ENCODE data around the gene PCA3. TPM values are rescaled to one million over a fixed set of nuclear protein-coding genes. Genes with fewer than 3 reads are reported as not detected.

The PCA3 gene
- total RNA-seq, 2 donors from 2014 or later = not detected

DNA sequence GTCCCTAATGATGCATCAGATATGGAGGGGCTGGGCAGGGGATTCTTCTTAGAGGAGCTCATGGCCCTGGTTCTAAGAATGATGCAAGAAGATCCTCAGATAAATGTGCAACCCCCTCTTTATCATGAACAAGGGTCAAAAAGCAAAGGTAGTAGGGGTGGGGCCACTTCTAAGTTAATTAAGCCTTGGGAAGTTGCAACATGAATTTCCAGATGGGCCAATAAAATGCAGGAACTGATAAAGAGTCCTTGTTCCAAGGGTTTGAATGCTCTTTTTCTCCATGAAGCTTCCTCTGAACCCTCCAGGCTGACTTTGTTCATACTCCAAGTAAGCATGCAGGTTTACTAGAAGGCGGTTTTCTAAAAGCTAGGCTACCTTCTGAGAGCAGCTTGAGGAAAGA lies 25.6 kb downstream of the PCA3 start:
- Histone ChIP-seq H3K4me1 (ENCODE audit: control insufficient read depth in 1 of 2, low read depth in 2 of 2) (peaks cover 3 to 6% of the 10 kb centered on the region in 2 donors), H3K9me3 (no peaks in the 10 kb centered on the region), H3K36me3 (no peaks in the 10 kb centered on the region), H3K27me3 (replicated peaks; ENCODE audit: insufficient read depth) (no peaks in the 10 kb centered on the region), H3K27ac (no peak overlapping the region), H3K4me3 (no peak overlapping the region)
- DNase-seq (ENCODE audit: low spot score) = no peak
- ATAC-seq (ENCODE audit: insufficient number of reproducible peaks, low FRiP score, low read depth) = no peak
- TF ChIP-seq, protein P1, sequence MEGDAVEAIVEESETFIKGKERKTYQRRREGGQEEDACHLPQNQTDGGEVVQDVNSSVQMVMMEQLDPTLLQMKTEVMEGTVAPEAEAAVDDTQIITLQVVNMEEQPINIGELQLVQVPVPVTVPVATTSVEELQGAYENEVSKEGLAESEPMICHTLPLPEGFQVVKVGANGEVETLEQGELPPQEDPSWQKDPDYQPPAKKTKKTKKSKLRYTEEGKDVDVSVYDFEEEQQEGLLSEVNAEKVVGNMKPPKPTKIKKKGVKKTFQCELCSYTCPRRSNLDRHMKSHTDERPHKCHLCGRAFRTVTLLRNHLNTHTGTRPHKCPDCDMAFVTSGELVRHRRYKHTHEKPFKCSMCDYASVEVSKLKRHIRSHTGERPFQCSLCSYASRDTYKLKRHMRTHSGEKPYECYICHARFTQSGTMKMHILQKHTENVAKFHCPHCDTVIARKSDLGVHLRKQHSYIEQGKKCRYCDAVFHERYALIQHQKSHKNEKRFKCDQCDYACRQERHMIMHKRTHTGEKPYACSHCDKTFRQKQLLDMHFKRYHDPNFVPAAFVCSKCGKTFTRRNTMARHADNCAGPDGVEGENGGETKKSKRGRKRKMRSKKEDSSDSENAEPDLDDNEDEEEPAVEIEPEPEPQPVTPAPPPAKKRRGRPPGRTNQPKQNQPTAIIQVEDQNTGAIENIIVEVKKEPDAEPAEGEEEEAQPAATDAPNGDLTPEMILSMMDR (IDR thresholded peaks at IDR 0.05) = no peak

DNA sequence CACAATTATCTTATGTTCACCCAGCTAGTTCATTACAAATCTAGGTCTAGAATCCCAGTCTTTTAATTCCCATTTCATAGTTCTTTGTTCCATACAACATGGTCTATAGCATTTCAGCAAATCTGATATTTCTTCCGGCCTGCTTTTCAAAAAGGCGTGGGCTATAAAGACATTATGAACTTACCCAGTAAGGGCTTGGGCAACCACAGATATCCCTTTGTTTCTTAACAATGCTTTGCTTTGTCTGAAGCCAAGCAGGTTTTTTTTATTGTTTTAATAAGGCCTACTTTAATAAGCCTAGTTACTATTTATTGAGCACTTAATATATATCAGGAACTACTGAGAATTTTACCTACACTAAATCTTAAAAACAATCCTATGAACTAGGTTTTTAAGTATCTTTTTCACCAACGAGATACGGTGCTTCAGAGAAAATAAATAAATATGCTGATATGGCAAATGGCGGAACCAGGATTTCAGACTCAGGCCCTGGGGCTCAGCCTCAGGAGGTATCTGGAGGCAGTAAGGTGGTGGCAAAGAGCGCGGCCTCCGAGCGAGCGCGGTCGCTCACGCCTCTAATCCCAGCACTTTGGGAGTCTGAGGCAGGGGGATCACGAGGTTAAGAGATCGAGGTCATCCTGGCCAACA lies 29.7 kb downstream of the PCA3 start:
- no peak for DNase-seq (ENCODE audit: low spot score)
- no peak overlapping the region for H3K4me3 ChIP-seq
- no peak overlapping the region for H3K27ac ChIP-seq
- H3K9me3 ChIP-seq = no peaks in the 10 kb centered on the region
- H3K4me1 ChIP-seq (ENCODE audit: control insufficient read depth in 1 of 2, low read depth in 2 of 2) = no peaks in the 10 kb centered on the region
- H3K27me3 ChIP-seq (replicated peaks; ENCODE audit: insufficient read depth) = no peaks in the 10 kb centered on the region
- no peaks in the 10 kb centered on the region for H3K36me3 ChIP-seq
- TF ChIP-seq, protein P1 (IDR thresholded peaks at IDR 0.05) = no peak
- ATAC-seq (ENCODE audit: insufficient number of reproducible peaks, low FRiP score, low read depth) = no peak

DNA sequence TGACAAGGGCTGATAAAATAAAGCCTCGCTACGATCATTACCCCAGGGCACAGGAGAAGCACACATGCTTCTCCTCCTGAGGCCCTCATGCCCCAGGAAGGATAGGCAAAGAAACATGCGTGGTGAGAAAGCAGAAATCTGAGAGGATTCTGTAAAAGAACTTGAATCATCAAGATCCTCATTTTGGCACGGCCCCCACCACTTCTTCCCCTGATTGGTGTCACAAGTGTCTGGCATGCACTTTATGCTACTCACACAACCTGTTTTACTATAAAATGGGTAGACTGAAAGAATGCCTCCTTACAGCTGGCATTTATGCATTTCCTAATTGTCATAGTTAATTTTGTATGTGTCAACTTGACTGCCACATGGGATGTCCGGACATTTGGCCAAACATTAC lies 32.1 kb downstream of the PCA3 start:
- no peaks in the 10 kb centered on the region for H3K27me3 ChIP-seq (replicated peaks; ENCODE audit: insufficient read depth)
- DNase-seq (ENCODE audit: low spot score) (no peak), ATAC-seq (ENCODE audit: insufficient number of reproducible peaks, low FRiP score, low read depth) (no peak)
- no peak overlapping the region for H3K4me3 ChIP-seq
- no peaks in the 10 kb centered on the region for H3K9me3 ChIP-seq
- no peaks in the 10 kb centered on the region for H3K36me3 ChIP-seq
- H3K27ac ChIP-seq = no peak overlapping the region
- TF ChIP-seq, protein P1 (IDR thresholded peaks at IDR 0.05) = no peak
- no peaks in the 10 kb centered on the region for H3K4me1 ChIP-seq (ENCODE audit: control insufficient read depth in 1 of 2, low read depth in 2 of 2)

DNA sequence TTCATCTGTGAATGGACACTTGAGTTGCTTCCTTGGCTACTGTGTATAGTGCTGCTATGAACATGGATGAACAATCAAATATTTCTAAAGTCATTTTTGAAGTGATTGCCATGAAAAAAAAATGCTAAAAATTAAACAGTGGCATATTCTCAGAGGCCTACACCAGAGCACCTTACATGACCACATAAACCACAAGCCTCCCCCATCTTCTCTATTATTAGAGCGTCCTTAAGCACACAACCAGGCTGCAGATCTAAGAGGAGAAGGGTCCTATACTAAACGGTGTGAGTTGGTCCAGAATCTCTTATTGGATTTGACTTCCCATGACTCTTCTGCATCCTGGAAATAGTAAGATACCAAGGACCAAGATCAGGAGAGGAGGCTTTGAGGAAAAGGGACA lies 34.3 kb downstream of the PCA3 start:
- H3K27me3 ChIP-seq (replicated peaks; ENCODE audit: insufficient read depth) = no peaks in the 10 kb centered on the region

DNA sequence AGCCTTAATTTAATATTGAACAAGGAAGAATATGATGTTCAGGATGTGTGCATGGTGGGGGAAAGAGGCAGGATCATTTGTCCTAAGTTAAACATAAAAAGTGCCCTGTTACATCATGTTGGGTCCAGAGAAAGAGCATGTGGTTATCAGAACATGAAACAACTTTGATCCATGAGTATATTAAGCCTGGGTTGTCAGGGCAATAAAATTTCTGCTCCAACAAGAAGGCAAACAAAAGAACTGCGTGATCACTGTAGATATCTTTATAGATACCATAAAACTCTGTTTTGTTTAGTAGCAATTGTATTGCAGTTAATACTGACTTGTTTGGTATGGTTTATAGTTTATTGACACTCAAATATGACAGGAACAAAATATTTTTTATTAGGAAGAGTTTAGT lies 35.2 kb downstream of the PCA3 start:
- no peak for DNase-seq (ENCODE audit: low spot score)
- TF ChIP-seq, protein P1 (IDR thresholded peaks at IDR 0.05) = no peak
- ATAC-seq (ENCODE audit: insufficient number of reproducible peaks, low FRiP score, low read depth) = no peak

More for the DNA sequence above, 34.3 kb downstream of the PCA3 start:
- Histone ChIP-seq H3K36me3 (no peaks in the 10 kb centered on the region), H3K27ac (no peak overlapping the region), H3K4me3 (no peak overlapping the region), H3K9me3 (no peaks in the 10 kb centered on the region), H3K4me1 (ENCODE audit: control insufficient read depth in 1 of 2, low read depth in 2 of 2) (no peaks in the 10 kb centered on the region)
- DNase-seq (ENCODE audit: low spot score) (no peak), ATAC-seq (ENCODE audit: insufficient number of reproducible peaks, low FRiP score, low read depth) (no peak)
- TF ChIP-seq, protein P1 (IDR thresholded peaks at IDR 0.05) = no peak

More for the DNA sequence above, 35.2 kb downstream of the PCA3 start:
- H3K4me3 ChIP-seq = no peak overlapping the region
- H3K36me3 ChIP-seq = peaks cover 4% of the 10 kb centered on the region
- no peak overlapping the region for H3K27ac ChIP-seq
- H3K9me3 ChIP-seq = no peaks in the 10 kb centered on the region
- no peaks in the 10 kb centered on the region for H3K27me3 ChIP-seq (replicated peaks; ENCODE audit: insufficient read depth)
- H3K4me1 ChIP-seq (ENCODE audit: control insufficient read depth in 1 of 2, low read depth in 2 of 2) = no peaks in the 10 kb centered on the region
